VCaP (cell line): ENCODE measurements around the gene SFPQ.
A peak's percentile ranks its signal among the peaks of the same experiment; 100 is the strongest.

Experiments used
- H3K27ac ChIP-seq: fragments of 450-650 bp; 2 replicates; pipeline ENCODE4 v1.5.1; 2017
- TF ChIP-seq, protein P1 (sequence below): fragments of 450-650 bp; conservative IDR thresholded peaks from 2 replicates; pipeline ENCODE4 v1.5.1; 2017; ENCODE audit warnings: mild to moderate bottlenecking, moderate library complexity

Gene SFPQ

DNA sequence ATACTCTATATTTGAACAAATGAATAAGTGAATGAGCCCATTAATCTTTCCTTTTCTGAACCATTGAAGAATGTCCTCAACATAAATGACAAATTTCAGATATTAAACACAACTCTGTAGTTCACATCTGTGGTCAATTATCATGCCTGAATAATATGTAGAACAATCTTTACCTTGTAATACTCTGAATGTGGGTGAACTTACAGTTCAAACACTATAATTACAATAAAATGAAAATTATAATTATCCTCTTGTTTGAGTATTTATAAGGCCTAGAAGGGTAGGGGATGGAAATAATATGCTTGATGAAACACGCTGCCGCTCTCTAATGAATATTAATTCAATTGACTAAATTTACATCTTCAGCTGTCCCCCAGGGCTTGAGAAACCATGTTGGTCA lies 8.7 kb upstream of the SFPQ start:
- TF ChIP-seq, protein P1, sequence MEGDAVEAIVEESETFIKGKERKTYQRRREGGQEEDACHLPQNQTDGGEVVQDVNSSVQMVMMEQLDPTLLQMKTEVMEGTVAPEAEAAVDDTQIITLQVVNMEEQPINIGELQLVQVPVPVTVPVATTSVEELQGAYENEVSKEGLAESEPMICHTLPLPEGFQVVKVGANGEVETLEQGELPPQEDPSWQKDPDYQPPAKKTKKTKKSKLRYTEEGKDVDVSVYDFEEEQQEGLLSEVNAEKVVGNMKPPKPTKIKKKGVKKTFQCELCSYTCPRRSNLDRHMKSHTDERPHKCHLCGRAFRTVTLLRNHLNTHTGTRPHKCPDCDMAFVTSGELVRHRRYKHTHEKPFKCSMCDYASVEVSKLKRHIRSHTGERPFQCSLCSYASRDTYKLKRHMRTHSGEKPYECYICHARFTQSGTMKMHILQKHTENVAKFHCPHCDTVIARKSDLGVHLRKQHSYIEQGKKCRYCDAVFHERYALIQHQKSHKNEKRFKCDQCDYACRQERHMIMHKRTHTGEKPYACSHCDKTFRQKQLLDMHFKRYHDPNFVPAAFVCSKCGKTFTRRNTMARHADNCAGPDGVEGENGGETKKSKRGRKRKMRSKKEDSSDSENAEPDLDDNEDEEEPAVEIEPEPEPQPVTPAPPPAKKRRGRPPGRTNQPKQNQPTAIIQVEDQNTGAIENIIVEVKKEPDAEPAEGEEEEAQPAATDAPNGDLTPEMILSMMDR = no peak
- no peak overlapping the region for H3K27ac ChIP-seq

DNA sequence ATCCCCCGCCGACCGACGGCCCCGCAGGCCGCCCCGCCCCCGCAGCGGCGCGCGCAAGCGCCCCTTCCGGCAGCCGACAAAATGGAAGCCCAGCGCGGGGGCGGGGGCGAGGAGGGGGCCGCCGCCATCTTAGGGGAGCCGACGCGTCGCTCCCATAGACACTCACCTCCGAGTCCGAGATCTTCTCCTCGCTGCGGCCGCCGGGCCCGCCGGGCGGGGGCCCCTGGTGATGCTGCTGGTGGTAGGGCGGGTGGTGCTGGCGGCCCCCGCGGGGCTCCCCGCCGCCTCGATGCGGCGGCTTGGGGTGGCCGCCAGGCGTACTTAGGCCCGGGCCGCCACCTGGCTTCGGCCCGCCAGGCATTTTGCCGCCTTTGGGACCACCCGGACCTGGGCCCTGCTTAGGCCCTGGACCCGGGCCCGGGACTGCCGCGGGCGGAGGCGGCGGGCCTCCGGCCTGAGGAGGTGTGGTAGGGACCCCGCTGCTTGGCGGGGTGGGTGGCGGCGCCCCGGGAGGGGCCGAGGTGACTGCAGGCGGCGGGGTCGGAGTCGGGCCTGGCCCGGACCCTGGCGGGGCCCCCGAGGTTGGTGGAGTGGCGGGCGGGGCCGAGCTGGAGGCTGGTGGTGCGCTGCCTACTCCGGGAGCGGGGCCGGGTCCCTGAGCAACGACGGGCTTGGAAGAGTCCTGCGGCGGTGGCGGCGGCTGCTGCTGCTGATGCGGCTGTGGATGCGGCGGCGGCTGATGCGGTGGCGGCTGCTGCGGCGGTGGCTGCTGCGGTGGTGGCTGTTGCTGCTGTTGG lies 691 bp downstream of the SFPQ start:
- TF ChIP-seq, protein P1 = peak; percentile 52
- peak overlapping the region; percentile 97 for H3K27ac ChIP-seq

DNA sequence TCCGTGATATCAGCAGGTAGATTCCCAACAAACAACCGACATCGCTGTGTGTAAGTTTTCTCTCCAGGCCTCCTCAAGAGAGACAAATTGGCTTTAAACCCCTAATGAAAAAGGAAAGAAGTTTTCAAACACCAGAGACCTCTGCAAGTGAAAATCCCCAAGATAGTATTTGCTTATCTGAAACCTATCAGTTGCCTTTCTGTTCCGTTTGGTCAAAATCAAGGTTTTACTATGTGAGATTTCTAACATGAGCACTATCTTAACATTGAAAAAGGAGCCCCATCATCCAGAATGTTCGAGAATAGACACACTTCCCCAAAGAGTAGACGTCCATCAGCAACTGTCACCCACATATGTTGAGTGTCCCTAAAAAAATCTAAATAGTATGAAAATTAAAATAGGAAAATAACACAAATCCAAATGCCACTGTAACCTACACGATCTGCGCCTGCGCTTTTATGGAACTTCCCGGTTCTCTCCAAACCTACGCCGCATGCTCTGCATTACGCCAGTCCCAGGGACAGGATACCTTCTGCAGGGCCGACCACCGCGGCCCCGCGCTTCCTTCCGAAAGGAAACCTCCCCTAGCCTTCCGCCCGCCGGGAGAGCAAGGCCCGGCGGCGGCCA lies 1.4 kb downstream of the SFPQ start:
- H3K27ac ChIP-seq = peak overlapping the region; percentile 97

DNA sequence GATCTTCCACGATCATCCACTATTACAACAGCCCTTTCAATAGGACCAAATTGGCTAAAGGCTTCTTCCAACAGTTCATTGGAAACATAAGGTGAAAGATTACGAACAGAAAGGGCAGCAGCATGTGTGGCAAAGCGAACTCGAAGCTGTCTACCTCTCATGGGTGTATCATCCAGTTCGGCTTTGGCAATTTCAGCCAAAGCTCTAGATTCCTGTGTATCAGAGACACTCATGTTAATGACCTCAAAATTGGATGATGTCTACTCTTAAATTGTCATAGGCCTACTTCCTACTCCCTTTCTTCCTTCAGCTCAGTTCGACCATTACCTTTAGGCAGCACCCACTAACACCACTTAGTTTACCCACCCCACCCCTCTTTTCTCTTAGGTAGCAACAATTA lies 2.2 kb downstream of the SFPQ start:
- H3K27ac ChIP-seq = peak overlapping the region; percentile 97; the same call in 1 of the 2 replicates
- TF ChIP-seq, protein P1 = no peak

More for the DNA sequence above, 1.4 kb downstream of the SFPQ start:
- TF ChIP-seq, protein P1 = no peak

DNA sequence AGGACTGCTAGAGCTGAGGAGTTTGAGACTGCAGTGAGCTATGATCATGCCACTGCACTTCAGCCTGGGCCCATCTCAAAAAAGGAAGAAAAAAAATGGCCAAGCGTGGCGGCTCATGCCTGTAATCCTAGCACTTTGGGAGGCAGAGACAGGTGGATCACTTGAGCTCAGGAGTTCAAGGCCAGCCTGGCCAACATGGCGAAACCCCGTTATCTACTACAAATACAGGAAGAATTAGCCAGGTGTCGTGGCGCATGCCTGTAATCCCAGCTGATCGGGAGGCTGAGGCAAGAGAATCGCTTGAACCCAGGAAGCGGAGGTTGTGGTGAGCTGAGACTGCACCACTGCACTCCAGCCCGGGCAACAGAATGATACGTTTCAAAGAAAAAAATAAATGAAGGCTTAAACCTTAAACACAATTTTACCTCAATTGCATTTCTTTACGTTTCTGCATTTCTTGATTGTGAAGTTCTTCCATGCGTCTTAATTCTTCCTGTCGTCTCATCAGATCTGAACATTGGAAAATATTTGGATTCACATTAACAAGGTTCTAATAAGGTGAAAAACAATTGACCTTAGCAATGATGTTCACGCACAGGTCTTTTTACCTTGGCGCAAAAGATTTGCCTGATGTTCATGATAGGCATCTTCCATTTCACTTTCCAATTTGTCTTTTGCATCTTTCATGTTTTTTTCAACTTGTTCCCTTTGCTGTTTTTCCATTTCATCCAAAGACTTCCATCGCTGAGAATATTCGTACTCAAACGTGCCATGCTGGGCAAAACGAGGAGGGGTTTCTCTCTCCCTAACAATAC lies 4.2 kb downstream of the SFPQ start:
- no peak overlapping the region; the same call in 1 of the 2 replicates for H3K27ac ChIP-seq
- TF ChIP-seq, protein P1 = no peak

DNA sequence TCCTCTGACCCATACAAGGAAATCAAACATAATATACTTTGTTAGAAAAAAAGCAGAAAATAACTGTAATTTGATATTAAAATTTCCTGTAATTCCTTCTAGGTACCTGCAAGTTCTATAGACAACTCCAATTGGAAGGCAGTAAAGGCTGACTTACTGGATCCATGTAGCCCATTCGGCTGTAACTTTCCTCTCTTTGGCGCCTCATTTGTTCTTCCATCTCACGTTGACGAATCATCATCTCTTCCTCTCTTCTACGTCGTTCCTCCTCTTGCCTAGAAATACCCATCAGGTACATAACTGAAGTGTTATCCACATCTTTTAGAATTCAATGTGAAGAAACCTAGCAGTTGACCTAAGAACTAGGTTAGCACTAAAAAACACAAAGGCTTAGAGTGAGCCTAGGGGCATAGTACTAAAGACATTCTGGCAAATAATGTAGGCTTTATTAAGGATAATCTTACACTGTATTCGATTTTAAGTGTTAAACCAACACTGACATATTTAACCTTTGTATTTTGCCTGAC lies 5.1 kb downstream of the SFPQ start:
- TF ChIP-seq, protein P1 = no peak

DNA sequence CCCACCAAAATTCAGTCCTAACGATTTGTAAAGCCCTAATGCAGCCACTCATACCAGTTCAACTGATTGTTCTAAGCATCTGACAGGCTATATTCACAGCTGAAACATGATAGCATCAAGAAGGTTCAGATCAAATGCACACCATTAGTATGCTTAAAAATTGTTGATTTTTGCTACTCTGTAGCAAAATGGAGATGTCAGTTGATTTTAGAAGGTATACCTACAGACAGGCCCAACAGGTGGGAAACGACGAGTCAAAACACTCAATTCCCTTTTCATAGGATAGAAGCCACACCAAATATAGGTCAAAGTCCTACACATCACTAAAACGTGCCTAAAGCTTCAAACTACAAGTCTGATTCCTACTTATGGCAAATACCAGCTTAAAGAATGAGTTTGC lies 6.7 kb downstream of the SFPQ start:
- TF ChIP-seq, protein P1 = no peak
- no peak overlapping the region for H3K27ac ChIP-seq

More for the DNA sequence above, 5.1 kb downstream of the SFPQ start:
- H3K27ac ChIP-seq = no peak overlapping the region
